Uterus (tissue), 4 donors: ENCODE measurements around the gene MVK. TPM values are rescaled to one million over a fixed set of nuclear protein-coding genes. Genes with fewer than 3 reads are reported as not detected.

ENCODE experiments used
- DNase-seq, 2 donors: peaks; one replicate each; pipeline ENCODE4 v3.0.0-alpha.2; 2019 to 2020
- H3K27ac ChIP-seq, 2 donors: fragments of 200-600 bp; sonication (generic); 1 replicate in 1 of 2; 2 replicates in 1 of 2; pipeline ENCODE4 v1.5.1; 2016 to 2018
- H3K27me3 ChIP-seq, 2 donors: fragments of 200-600 bp; sonication (generic); one replicate each; pipeline ENCODE4 v1.5.1; 2018 to 2019; ENCODE audit warnings: control low read depth in 1 of 2
- H3K36me3 ChIP-seq, 2 donors: fragments of 200-600 bp; sonication (generic); one replicate each; pipeline ENCODE4 v1.5.1; 2019; ENCODE audit warnings: control low read depth in 1 of 2
- H3K4me1 ChIP-seq, 2 donors: fragments of 200-600 bp; sonication (generic); one replicate each; pipeline ENCODE4 v1.5.1; 2018 to 2019; ENCODE audit warnings: control low read depth in 1 of 2
- H3K4me3 ChIP-seq, 2 donors: fragments of 200-600 bp; sonication (generic); 1 replicate in 1 of 2; 2 replicates in 1 of 2; pipeline ENCODE4 v1.5.1; 2018 to 2019; ENCODE audit warnings: mild to moderate bottlenecking in 1 of 2
- H3K9me3 ChIP-seq, 2 donors: fragments of 200-600 bp; sonication (generic); one replicate each; pipeline ENCODE4 v1.5.1; 2019; ENCODE audit warnings: control low read depth in 1 of 2
- CTCF ChIP-seq, 4 experiments: fragments of 200-600 bp in 2 of 4; fragments of 450-650 bp in 2 of 4; sonication (generic) in 2 of 4; IDR thresholded peaks; one replicate each; pipeline ENCODE4 v1.5.1; 2016 to 2019; ENCODE audit warnings: antibody characterized with exemption in 4 of 4, mild to moderate bottlenecking in 2 of 4, moderate library complexity in 1 of 4
- POLR2A ChIP-seq, 2 donors: fragments of 450-650 bp; IDR thresholded peaks; one replicate each; pipeline ENCODE4 v1.6.1; 2016; ENCODE audit warnings: antibody characterized with exemption in 2 of 2, mild to moderate bottlenecking in 1 of 2, moderate library complexity in 1 of 2
- intact Hi-C: fragments of 100-400 bp; cut with DNase I; formaldehyde crosslinking; loops from one replicate; pipeline ENCODE4 v1.15.1; 2023; ENCODE audit warnings: low total_unique reads
- total RNA-seq, 4 donors: library from RNA; depleted of rRNA in 3 of 4; stranded (reverse); fragments of >200 nt in 3 of 4; gene quantifications; one replicate each; pipeline versions ENCODE4 v1.1.0 to v1.2.4, GENCODE V29; 2014 to 2023
- donor health status: DM: yes; HTN: yes; CAD: no.

The MVK gene
- total RNA-seq, 4 donors from 2014 or later, result 0.26 to 17.1 (median 11.4) TPM

- Histone ChIP-seq H3K4me1 (no peaks in the 10 kb centered on the region), H3K4me3 (no peak overlapping the region), H3K27me3 (peaks cover 0 to 3% of the 10 kb centered on the region in 2 donors), H3K36me3 (no peaks in the 10 kb centered on the region), H3K9me3 (no peaks in the 10 kb centered on the region), H3K27ac (no peak overlapping the region)
- intact Hi-C loops, result no loop called here
- TF ChIP-seq CTCF (IDR thresholded peaks at IDR 0.05), result no peak
- TF ChIP-seq POLR2A (IDR thresholded peaks at IDR 0.05), result no peak
- no peak for DNase-seq
Observed at GRCh38 chr12:109612003-109612402, 38.4 kb downstream of the MVK start.

- peaks cover 0 to 3% of the 10 kb centered on the region in 2 donors for H3K27me3 ChIP-seq
- no peak for TF ChIP-seq POLR2A (IDR thresholded peaks at IDR 0.05)
- TF ChIP-seq CTCF (IDR thresholded peaks at IDR 0.05), result no peak
- intact Hi-C loops, result no loop called here
Observed at GRCh38 chr12:109612975-109613502, 39.4 kb downstream of the MVK start.

GRCh38 chr12:109613649-109614455 is 40.3 kb downstream of the MVK start:
- no peak for DNase-seq
- intact Hi-C loops, result no loop called here
- Histone ChIP-seq H3K9me3 (no peaks in the 10 kb centered on the region), H3K27ac (no peak overlapping the region), H3K36me3 (no peaks in the 10 kb centered on the region), H3K27me3 (peaks cover 0 to 3% of the 10 kb centered on the region in 2 donors), H3K4me1 (no peaks in the 10 kb centered on the region), H3K4me3 (no peak overlapping the region)
- TF ChIP-seq CTCF (IDR thresholded peaks at IDR 0.05), result no peak
- TF ChIP-seq POLR2A (IDR thresholded peaks at IDR 0.05), result no peak

More at GRCh38 chr12:109612975-109613502, 39.4 kb downstream of the MVK start:
- Histone ChIP-seq H3K4me3 (no peak overlapping the region), H3K27ac (no peak overlapping the region), H3K4me1 (no peaks in the 10 kb centered on the region), H3K9me3 (no peaks in the 10 kb centered on the region), H3K36me3 (no peaks in the 10 kb centered on the region)
- DNase-seq, result no peak

- intact Hi-C loops, result no loop called here
- TF ChIP-seq CTCF (IDR thresholded peaks at IDR 0.05) (no peak), POLR2A (IDR thresholded peaks at IDR 0.05) (no peak)
- H3K4me3 ChIP-seq, result no peak overlapping the region
- peak in 1 of 2 donors; percentile 23 for DNase-seq
- H3K4me1 ChIP-seq, result no peaks in the 10 kb centered on the region
- no peak overlapping the region for H3K27ac ChIP-seq
- H3K36me3 ChIP-seq, result no peaks in the 10 kb centered on the region
- H3K27me3 ChIP-seq, result peaks cover 0 to 3% of the 10 kb centered on the region in 2 donors
- H3K9me3 ChIP-seq, result no peaks in the 10 kb centered on the region
Observed at GRCh38 chr12:109615556-109616229, 42.1 kb downstream of the MVK start.

GRCh38 chr12:109617491-109617890 is 43.9 kb downstream of the MVK start:
- H3K27ac ChIP-seq, result no peak overlapping the region
- H3K4me3 ChIP-seq, result no peak overlapping the region
- no peaks in the 10 kb centered on the region for H3K4me1 ChIP-seq
- TF ChIP-seq POLR2A (IDR thresholded peaks at IDR 0.05) (no peak), CTCF (IDR thresholded peaks at IDR 0.05) (no peak)
- intact Hi-C loops, result no loop called here
- DNase-seq, result no peak
- H3K36me3 ChIP-seq, result no peaks in the 10 kb centered on the region
- no peaks in the 10 kb centered on the region for H3K9me3 ChIP-seq
- peaks cover 0 to 3% of the 10 kb centered on the region in 2 donors for H3K27me3 ChIP-seq
